ENCODE data around the gene DISP2. TPM values are rescaled to one million over a fixed set of nuclear protein-coding genes. Genes with fewer than 3 reads are reported as not detected.
A peak's percentile ranks its signal among the peaks of the same experiment; 100 is the strongest.

The DISP2 gene
- total RNA-seq, 1 donor from 2014 or later: 3.2 TPM

GRCh38 chr15:40381818-40382529 lies 24.0 kb downstream of the DISP2 start:
- Histone ChIP-seq H3K27me3 (ENCODE audit: control insufficient read depth, insufficient read depth, low read length) (no peaks in the 10 kb centered on the region), H3K36me3 (ENCODE audit: control insufficient read depth, insufficient read depth, low read length) (peaks cover 3% of the 10 kb centered on the region), H3K4me3 (ENCODE audit: low read depth, low read length) (no peak overlapping the region)
- DNase-seq (ENCODE audit: low read depth): no peak
- TF ChIP-seq CTCF (IDR thresholded peaks at IDR 0.05; ENCODE audit: insufficient read depth, low read length, poor library complexity, severe bottlenecking): no peak

- TF ChIP-seq CTCF (IDR thresholded peaks at IDR 0.05; ENCODE audit: insufficient read depth, low read length, poor library complexity, severe bottlenecking): no peak
- DNase-seq (ENCODE audit: low read depth): peak; percentile 69
- H3K36me3 ChIP-seq (ENCODE audit: control insufficient read depth, insufficient read depth, low read length): peaks cover 3% of the 10 kb centered on the region
- no peaks in the 10 kb centered on the region for H3K27me3 ChIP-seq (ENCODE audit: control insufficient read depth, insufficient read depth, low read length)
- H3K4me3 ChIP-seq (ENCODE audit: low read depth, low read length): peak within 1 kb of the TSS; percentile 98
These were observed 24.8 kb downstream of the DISP2 start, which contains the start of gene KNSTRN for GRCh38 chr15:40382580-40383456. TSS of gene KNSTRN (plus strand) at chr15:40382721. CDS start at chr15:40382836, 115 bp downstream.

- TF ChIP-seq CTCF (IDR thresholded peaks at IDR 0.05; ENCODE audit: insufficient read depth, low read length, poor library complexity, severe bottlenecking): no peak
- Histone ChIP-seq H3K4me3 (ENCODE audit: low read depth, low read length) (no peak overlapping the region), H3K36me3 (ENCODE audit: control insufficient read depth, insufficient read depth, low read length) (peaks cover 3% of the 10 kb centered on the region), H3K27me3 (ENCODE audit: control insufficient read depth, insufficient read depth, low read length) (no peaks in the 10 kb centered on the region)
- no peak for DNase-seq (ENCODE audit: low read depth)
These were observed 28.5 kb downstream of the DISP2 start for GRCh38 chr15:40386480-40386879.

GRCh38 chr15:40388941-40389823 lies 31.2 kb downstream of the DISP2 start:
- Histone ChIP-seq H3K27me3 (ENCODE audit: control insufficient read depth, insufficient read depth, low read length) (no peaks in the 10 kb centered on the region), H3K4me3 (ENCODE audit: low read depth, low read length) (no peak overlapping the region), H3K36me3 (ENCODE audit: control insufficient read depth, insufficient read depth, low read length) (peaks cover 3% of the 10 kb centered on the region)
- TF ChIP-seq CTCF (IDR thresholded peaks at IDR 0.05; ENCODE audit: insufficient read depth, low read length, poor library complexity, severe bottlenecking): no peak
- DNase-seq (ENCODE audit: low read depth): no peak

- Histone ChIP-seq H3K4me3 (ENCODE audit: low read depth, low read length) (no peak overlapping the region), H3K27me3 (ENCODE audit: control insufficient read depth, insufficient read depth, low read length) (no peaks in the 10 kb centered on the region), H3K36me3 (ENCODE audit: control insufficient read depth, insufficient read depth, low read length) (peaks cover 3% of the 10 kb centered on the region)
- no peak for DNase-seq (ENCODE audit: low read depth)
- TF ChIP-seq CTCF (IDR thresholded peaks at IDR 0.05; ENCODE audit: insufficient read depth, low read length, poor library complexity, severe bottlenecking): no peak
These were observed 32.0 kb downstream of the DISP2 start for GRCh38 chr15:40389824-40390595.

All from kidney epithelial cell (primary cell).